COR-L47 (cell line): ENCODE data around the gene SIM1.
A peak's percentile ranks its signal among the peaks of the same experiment; 100 is the strongest.

Source experiments
- DNase-seq: peaks from one replicate; lab custom pipeline; 2025; lab: John Stamatoyannopoulos, UW

The SIM1 gene

DNA sequence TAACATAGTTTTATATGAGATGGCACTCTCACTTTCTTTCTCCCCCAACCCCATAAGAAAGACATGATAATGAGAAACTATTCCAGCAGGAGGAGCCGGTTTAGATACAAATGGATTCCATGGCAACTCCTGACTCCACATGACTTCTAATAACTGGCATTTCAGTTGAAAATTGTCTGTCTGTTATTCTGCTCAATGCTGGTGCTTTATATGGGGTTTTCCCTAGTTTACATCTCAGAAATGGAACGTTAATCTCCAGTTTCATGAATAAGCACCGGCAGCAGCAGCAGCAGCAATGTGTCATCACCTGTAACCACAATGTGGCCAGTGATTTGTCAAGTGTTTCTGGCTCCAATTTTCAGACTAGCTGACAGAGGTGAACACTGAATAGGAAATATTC is 8.0 kb upstream of the SIM1 start:
- DNase-seq, result no peak

DNA sequence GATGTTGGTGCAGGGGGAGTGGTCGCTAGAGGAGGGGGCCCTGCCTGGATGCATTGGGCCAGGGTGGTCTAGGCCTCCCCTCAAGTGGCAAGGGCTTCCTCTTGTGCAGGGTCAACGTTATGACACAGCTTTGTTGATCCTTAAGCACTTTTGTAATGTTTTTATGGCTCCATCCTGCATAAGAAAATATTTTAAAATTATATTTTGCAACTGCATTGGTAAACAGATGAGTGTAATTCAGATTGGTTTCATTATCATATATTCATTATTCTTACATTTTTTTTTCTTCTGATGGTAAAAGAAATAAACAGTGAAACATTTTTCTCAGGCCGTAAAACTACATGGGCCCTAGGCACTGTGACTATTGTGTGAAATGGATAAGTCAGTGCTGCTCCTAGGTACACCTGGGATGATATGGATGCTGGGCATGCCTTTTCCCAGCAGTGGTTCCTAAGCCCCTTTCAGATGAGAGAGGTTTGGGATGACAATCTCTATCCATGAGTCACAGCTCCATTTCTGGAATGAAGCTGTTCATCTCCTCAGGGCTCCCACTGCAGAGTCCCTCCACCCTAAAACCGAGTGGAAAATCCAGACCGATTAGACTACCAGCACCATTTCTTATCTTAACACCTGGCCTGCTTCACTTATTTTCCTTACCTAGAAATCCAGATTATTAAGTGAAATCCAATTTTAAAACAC is 5.8 kb upstream of the SIM1 start:
- DNase-seq, result no peak

DNA sequence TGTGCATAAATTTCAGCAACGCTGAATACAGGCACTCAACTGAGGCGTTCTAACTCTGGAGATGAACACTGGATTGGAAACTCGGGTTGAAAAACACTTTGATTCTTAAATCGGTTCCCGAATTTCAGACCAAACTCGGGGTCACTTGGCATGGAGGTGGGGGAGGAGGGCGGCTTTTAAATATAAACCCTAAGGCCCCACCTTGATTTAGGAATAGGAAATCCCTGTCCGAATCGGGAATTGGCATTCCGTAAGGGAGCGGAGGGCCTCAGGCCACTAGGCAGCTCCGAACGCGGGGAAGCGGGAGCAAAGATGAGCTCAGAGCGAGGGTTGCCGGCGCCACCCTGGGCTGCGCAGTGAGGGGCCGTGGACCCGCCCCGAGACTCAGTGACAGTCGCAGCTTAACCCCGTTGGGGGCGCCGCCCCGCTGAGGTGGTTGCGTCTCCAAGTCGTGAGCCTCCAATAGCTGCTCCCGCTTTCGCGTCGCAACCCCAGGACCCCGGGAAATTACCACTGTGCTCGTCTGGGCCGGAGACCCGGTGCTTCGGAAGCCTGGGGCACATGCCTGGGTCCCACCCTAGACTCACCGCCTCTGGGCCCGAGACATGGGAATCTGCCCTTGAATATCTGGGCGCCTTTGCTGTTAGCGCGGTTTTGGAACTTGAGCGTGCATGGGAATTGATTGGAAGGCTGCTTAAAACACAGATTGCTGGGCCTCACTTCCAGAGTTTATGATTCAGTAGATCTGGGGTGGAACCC is 4.6 kb upstream of the SIM1 start:
- DNase-seq, result no peak

GRCh38 chr6:100468016-100468622 is 3.4 kb upstream of the SIM1 start:
- no peak for DNase-seq

DNA sequence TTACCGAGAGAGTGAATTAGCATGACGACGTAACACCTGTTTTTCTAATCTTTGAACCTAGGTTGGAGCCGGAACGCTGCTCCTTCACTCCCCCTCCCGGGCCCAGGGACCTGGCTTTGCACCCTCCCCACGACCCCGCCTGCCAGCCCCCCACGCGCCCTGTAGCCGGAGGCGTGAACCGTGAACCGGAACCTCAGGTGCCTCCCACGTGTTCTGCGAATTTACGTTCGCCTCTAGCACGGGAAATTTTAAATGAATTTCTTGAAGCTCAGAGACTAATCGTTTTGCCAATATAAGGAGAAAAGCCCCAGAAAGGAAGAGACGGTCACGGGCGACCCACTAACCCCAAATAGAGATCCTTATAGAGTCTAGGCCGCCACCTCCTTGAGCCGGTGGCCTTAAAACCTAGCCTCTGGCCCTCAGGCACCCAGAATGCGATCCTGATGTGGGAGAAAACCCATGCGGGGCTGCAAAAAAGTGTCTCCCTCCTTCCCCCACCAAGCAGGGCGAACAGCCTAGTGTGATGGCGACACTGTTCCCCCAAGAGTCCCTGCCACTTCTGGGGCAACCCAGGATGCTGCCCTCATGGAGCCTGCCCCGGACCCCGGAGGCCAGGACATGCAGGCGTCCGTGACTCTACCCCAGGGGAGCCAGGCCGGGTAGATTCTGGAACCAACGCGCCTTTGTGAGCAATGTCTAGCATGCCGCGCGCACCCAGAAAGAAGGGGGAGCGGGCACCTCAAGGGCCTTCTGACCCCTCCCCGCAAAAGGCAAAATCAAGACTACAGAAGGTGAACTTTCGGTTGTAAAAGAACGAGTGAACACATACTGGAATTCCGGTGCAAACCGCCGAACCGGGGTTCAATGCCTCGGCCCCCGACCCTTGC is 2.7 kb upstream of the SIM1 start:
- DNase-seq, result no peak

DNA sequence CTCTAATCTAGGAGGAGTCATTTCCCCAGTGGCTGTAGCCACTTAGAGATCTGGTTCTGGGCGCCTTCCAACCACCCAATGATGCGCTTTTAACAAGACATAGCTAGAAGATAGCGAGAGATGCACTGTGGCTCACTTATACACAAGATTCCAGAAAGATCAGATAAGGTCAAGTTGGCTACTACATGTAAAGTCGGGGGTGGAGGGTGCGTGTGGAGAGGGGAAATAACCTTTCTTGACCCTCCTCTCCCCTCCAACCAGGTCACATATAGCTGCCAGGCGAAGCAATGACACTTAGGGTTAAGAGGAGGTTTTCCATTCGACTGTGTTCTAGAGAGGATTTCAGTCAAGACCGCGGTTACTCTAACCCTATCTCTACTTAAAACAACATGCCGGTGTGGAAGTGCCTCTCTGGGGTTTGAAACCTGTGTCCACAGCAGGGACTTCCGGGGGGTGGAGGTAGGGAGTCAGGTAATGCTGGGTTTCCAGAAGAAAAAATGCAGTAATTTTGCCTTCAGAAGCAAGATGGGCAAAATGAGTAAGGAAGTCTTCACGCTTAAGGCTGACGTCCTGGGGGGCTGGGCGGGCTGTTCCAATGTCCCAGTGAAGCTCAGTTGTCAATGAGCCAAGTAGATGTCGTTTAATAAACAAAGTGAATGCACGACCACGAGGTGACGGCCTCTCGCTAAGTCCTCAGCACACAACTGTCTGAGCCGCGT is 1.8 kb upstream of the SIM1 start:
- DNase-seq, result no peak

- DNase-seq, result peak; percentile 19
These were observed 1.1 kb upstream of the SIM1 start for GRCh38 chr6:100465701-100466409.

- DNase-seq, result no peak
These were observed 414 bp downstream of the SIM1 start for GRCh38 chr6:100464162-100464851.

DNA sequence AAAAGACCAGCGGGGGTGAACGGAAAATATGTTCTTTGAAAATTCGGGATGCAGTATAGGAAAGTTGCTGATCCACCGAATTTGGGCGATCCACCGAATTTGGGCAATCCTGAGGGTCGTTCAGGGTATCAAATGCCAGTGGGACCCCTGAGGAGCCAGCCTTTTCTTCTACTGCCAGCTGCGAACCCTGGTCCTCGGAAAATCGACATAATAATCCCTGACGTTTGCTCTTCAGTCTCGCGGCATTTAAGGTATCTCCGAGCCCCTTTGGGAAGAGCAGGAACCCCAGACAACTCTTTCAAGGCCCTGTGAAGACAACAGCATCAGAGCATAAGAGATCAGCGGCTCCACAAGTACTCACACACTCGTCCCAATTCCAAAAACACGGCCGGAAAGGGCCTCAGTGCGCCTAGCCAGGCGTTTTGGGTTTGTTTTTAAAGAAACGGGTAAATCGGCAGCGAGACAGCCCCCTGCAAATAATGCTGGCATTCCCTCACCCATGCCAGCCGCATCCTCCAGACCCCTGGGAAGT is 1.0 kb downstream of the SIM1 start:
- DNase-seq, result no peak

- no peak for DNase-seq
These were observed 1.8 kb downstream of the SIM1 start for GRCh38 chr6:100462706-100463629.

DNA sequence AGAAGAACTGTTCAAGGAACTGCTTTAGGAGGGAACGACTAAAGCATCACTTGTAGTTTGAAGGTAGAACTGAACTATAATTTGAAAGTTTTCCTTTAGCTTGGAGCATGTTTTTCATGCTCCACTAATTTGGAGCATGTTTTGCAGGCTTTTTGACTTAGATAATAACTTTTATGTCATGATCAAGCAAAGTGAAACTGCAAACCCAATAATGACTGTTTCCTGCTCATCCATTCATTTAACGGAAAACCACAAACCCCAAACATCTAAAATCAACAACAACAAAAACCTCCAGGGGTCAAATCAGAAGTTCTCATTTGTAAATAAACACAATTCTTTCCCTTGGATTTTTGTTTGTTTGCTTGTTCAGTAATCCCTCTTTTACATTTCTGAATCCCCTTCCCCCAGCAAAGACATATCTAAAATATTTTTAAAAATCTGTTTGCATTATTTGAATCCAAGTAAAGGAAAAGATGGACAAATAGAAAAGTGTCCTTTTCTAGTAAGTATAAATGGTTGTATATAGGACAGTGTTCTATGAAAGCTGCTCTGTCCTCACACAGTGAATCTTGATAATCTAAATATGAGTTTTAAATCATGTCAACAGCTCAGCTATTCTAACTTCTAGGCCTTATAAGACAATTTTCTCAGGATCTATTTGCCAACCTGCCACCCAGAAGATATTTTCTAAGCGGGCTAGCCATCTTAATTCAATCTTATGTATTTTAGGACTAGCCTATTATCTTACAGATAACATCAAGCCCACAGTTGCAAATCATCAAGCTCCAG is 2.6 kb downstream of the SIM1 start:
- DNase-seq, result no peak

GRCh38 chr6:100461278-100461916 is 3.3 kb downstream of the SIM1 start:
- DNase-seq, result no peak

DNA sequence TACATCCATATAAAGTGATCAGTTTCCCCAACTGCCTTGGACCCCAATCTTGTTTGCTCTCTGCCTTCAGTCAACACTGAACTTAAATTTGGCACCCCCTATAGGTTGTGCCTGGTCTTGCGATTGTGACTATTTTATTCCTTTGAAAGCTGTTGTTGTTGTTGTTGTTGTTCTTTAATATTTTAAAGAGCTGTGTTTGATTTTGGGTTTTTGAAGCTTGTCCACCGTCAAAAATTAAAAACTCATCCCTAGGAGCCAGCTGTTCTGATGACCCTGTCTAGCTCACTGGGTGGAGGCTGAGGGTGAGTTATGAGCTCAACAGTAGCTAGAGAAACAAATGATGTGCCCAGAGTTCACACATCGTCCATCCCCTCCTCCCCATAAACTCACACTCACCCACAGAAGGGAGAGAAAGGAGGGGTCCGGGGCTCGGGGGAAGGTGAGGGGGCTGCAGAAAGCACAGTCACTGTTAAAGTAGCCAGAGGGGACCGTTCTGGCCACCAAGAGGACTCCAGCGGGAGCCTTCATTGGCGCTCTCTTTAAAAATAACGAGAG is 4.0 kb downstream of the SIM1 start:
- no peak for DNase-seq

- no peak for DNase-seq
These were observed 5.0 kb downstream of the SIM1 start for GRCh38 chr6:100459592-100460184.

GRCh38 chr6:100458841-100459591 is 5.7 kb downstream of the SIM1 start:
- DNase-seq, result no peak

DNA sequence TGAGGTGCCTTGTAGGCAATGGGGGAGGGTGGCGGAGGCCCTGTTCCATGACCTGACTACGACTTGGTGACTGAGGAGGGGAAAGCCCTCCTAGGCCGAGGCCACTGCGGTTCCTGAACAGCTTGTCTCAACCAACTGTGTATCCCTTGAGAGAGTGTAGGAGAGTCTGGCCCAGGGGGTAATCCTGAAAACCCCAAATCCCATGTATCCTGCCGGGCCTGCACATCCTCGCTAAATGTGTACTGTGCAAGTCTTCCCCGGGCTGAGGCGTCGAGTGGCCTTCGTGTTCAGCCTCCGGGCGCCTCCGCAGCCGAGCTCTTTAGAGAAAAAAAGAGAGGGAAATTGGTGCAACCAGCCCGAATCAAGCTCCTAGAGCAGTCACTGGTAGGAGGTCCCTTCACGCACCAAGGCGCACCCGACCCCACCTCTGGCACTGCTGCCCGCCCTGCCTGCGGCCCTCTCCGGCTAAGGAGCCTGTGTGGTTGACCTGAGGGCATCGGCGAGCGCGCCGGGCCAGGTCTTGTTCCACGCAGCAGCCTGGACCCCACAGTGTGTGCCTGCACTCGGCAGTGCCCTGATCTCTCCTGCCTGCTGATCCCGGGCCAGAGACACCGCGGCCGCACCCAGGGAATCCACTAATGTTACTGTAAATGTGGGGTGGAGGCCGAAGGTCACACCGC is 7.3 kb downstream of the SIM1 start:
- DNase-seq, result no peak
